HUES6 (cell line): ENCODE data around the gene RAB28.

Experiments used
- H3K27ac ChIP-seq: 2 replicates; pipeline ENCODE4 v1.7.0; 2013; ENCODE audit warnings: low read depth, mild to moderate bottlenecking, low read length, inconsistent platforms
- H3K27me3 ChIP-seq: 2 replicates; pipeline ENCODE4 v1.6.1; 2013; ENCODE audit warnings: low read length; ENCODE audit not compliant: control insufficient read depth, insufficient read depth
- H3K36me3 ChIP-seq: 2 replicates; pipeline ENCODE4 v1.6.1; 2013; ENCODE audit warnings: low read length; ENCODE audit not compliant: control insufficient read depth, insufficient read depth
- H3K4me1 ChIP-seq: 2 replicates; pipeline ENCODE4 v1.6.1; 2013; ENCODE audit warnings: low read length; ENCODE audit not compliant: control insufficient read depth, insufficient read depth
- H3K4me3 ChIP-seq: 2 replicates; pipeline ENCODE4 v1.5.1; 2013; ENCODE audit warnings: low read depth, low read length
- H3K9ac ChIP-seq: one replicate; pipeline ENCODE4 v1.6.1; 2013; ENCODE audit warnings: mild to moderate bottlenecking, low read length
- H3K9me3 ChIP-seq: 2 replicates; pipeline ENCODE4 v1.6.1; 2013; ENCODE audit warnings: low read depth, low read length; ENCODE audit not compliant: control insufficient read depth, insufficient read depth

RAB28 gene

GRCh38 chr4:13449590-13449989, 34.5 kb downstream of the RAB28 start:
- H3K9me3 ChIP-seq, result no peaks in the 10 kb centered on the region
- H3K9ac ChIP-seq, result no peak overlapping the region
- H3K4me1 ChIP-seq, result peaks cover 13% of the 10 kb centered on the region
- no peak overlapping the region for H3K4me3 ChIP-seq
- H3K27ac ChIP-seq, result no peak overlapping the region
- H3K27me3 ChIP-seq, result no peaks in the 10 kb centered on the region
- H3K36me3 ChIP-seq, result peaks cover 3% of the 10 kb centered on the region; the same call in 1 of the 2 replicates

GRCh38 chr4:13445841-13446790, 38.0 kb downstream of the RAB28 start:
- Histone ChIP-seq H3K9me3 (no peaks in the 10 kb centered on the region), H3K36me3 (no peaks in the 10 kb centered on the region), H3K27ac (peak overlapping the region; percentile 17; the same call in 1 of the 2 replicates), H3K4me1 (peaks cover 13% of the 10 kb centered on the region), H3K4me3 (peak overlapping the region; percentile 79), H3K9ac (peak overlapping the region; percentile 67), H3K27me3 (no peaks in the 10 kb centered on the region)

GRCh38 chr4:13441506-13441905, 42.6 kb downstream of the RAB28 start:
- Histone ChIP-seq H3K36me3 (no peaks in the 10 kb centered on the region), H3K9me3 (peaks cover 4% of the 10 kb centered on the region; the same call in 1 of the 2 replicates), H3K27ac (no peak overlapping the region), H3K9ac (no peak overlapping the region), H3K4me1 (peaks cover 7% of the 10 kb centered on the region), H3K4me3 (no peak overlapping the region), H3K27me3 (no peaks in the 10 kb centered on the region)

GRCh38 chr4:13436962-13437361, 47.2 kb downstream of the RAB28 start:
- Histone ChIP-seq H3K27ac (no peak overlapping the region), H3K36me3 (no peaks in the 10 kb centered on the region), H3K4me3 (no peak overlapping the region), H3K9me3 (peaks cover 5% of the 10 kb centered on the region; the same call in 1 of the 2 replicates), H3K4me1 (peaks cover 5% of the 10 kb centered on the region; the same call in 1 of the 2 replicates), H3K9ac (no peak overlapping the region), H3K27me3 (no peaks in the 10 kb centered on the region)

GRCh38 chr4:13432453-13432852, 51.7 kb downstream of the RAB28 start:
- peaks cover 5% of the 10 kb centered on the region; the same call in 1 of the 2 replicates for H3K9me3 ChIP-seq
- H3K9ac ChIP-seq, result no peak overlapping the region
- H3K4me3 ChIP-seq, result no peak overlapping the region
- H3K27me3 ChIP-seq, result no peaks in the 10 kb centered on the region
- H3K36me3 ChIP-seq, result no peaks in the 10 kb centered on the region
- peaks cover 15% of the 10 kb centered on the region for H3K4me1 ChIP-seq
- no peak overlapping the region for H3K27ac ChIP-seq

GRCh38 chr4:13430834-13431568, 53.1 kb downstream of the RAB28 start:
- no peaks in the 10 kb centered on the region for H3K36me3 ChIP-seq
- no peak overlapping the region for H3K4me3 ChIP-seq
- H3K27ac ChIP-seq, result no peak overlapping the region
- peaks cover 18% of the 10 kb centered on the region for H3K4me1 ChIP-seq
- no peak overlapping the region for H3K9ac ChIP-seq
- no peaks in the 10 kb centered on the region for H3K9me3 ChIP-seq
- no peaks in the 10 kb centered on the region for H3K27me3 ChIP-seq

- Histone ChIP-seq H3K27me3 (no peaks in the 10 kb centered on the region), H3K4me1 (peaks cover 16% of the 10 kb centered on the region), H3K4me3 (no peak overlapping the region), H3K27ac (no peak overlapping the region), H3K9me3 (no peaks in the 10 kb centered on the region), H3K36me3 (no peaks in the 10 kb centered on the region), H3K9ac (no peak overlapping the region)
These were observed 56.4 kb downstream of the RAB28 start for GRCh38 chr4:13427599-13428325.

- Histone ChIP-seq H3K36me3 (no peaks in the 10 kb centered on the region), H3K9me3 (peaks cover 12% of the 10 kb centered on the region; the same call in 1 of the 2 replicates), H3K4me1 (no peaks in the 10 kb centered on the region; the same call in 1 of the 2 replicates), H3K27me3 (no peaks in the 10 kb centered on the region), H3K27ac (no peak overlapping the region), H3K4me3 (no peak overlapping the region), H3K9ac (no peak overlapping the region)
These were observed 68.9 kb downstream of the RAB28 start for GRCh38 chr4:13415068-13415785.

GRCh38 chr4:13413729-13414437, 70.3 kb downstream of the RAB28 start:
- H3K27ac ChIP-seq, result no peak overlapping the region
- no peaks in the 10 kb centered on the region for H3K36me3 ChIP-seq
- H3K4me1 ChIP-seq, result no peaks in the 10 kb centered on the region; the same call in 1 of the 2 replicates
- no peak overlapping the region for H3K4me3 ChIP-seq
- peaks cover 12% of the 10 kb centered on the region; the same call in 1 of the 2 replicates for H3K9me3 ChIP-seq
- no peak overlapping the region for H3K9ac ChIP-seq
- no peaks in the 10 kb centered on the region for H3K27me3 ChIP-seq

GRCh38 chr4:13411942-13412341, 72.2 kb downstream of the RAB28 start:
- H3K27me3 ChIP-seq, result no peaks in the 10 kb centered on the region
- H3K36me3 ChIP-seq, result no peaks in the 10 kb centered on the region
- H3K27ac ChIP-seq, result no peak overlapping the region
- no peaks in the 10 kb centered on the region; the same call in 1 of the 2 replicates for H3K4me1 ChIP-seq
- H3K4me3 ChIP-seq, result no peak overlapping the region
- peaks cover 5% of the 10 kb centered on the region; the same call in 1 of the 2 replicates for H3K9me3 ChIP-seq
- H3K9ac ChIP-seq, result no peak overlapping the region
